HuH-7.5 (cell line): ENCODE measurements around the gene P2RX1.
"Not testable (repeated sequence)": the region's sequence is repeated elsewhere in the genome, so short reads cannot be mapped to it uniquely, and the experiment has no call there.

Source experiments
- DNase-seq: peaks from one replicate; pipeline ENCODE4 v3.0.0; 2011; ENCODE audit warnings: low spot score

The P2RX1 gene

DNA sequence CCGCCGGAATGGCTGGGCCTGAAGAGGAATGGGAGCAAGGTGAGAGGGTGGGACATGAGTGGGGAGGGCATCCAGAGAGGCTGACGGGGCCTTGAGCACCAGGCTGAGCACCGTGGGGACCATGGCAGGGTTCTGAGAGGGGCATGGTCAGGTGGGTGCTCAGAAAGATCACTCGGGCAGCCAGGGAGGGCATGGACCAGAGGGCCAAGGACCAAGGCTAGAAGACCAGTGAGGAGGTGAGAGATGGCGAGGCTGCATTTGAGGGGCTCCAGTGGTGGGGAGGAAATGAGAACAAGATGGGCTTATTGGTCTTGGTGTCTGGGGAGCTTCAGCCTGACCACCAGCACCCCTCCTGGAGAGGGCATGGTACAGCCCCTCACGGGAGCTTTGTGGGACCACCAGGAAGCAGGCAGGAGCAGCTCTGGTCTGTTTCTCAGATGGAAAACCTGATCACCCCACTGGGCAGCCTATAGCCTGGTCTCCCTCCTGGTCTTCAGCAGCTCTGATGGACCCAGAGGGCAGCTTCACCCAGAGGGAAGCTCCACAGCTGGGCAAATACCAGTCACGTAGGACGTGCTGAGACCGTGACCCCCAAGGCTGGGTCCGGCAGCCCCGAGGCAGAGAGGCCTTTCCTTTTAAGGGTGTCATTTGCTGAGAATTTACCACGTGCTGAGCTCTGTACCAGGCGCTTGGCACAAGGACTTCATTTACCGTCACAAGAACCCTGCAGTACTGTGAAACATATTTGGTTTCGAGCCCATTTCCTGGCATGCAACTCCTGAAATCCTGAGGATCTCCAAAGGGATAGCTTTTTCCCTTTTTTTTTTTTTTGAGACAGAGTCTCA lies 58.8 kb downstream of the P2RX1 start:
- DNase-seq, result no peak

DNA sequence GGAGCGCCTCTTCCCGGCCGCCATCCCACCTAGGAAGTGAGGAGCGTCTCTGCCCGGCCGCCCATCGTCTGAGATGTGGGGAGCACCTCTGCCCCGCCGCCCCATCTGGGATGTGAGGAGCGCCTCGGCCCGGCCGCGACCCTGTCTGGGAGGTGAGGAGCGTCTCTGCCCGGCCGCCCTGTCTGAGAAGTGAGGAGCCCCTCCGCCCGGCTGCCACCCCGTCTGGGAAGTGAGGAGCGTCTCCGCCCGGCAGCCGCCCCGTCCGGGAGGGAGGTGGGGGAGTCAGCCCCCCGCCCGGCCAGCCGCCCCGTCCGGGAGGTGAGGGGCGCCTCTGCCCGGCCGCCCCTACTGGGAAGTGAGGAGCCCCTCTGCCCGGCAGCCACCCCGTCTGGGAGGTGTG lies 62.1 kb downstream of the P2RX1 start:
- DNase-seq, result not testable (repeated sequence)

DNA sequence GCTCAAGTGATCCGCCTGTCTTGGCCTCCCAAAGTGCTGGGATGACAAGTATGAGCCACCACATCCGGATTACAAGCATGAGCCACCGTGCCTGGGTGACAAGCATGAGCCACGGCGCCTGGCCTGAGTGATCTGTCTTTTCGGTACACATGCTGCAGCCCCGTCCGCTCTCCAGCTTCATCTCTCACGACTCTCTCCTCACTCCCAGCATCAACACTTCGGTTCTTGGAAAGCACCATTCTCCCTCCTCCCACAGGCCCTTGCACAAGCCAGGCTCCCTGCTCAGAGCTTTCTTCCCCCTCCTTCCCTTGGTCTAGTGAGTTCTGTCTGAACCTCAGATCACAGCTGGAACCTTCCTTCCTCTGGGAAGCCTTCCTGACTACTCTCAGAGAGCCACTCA lies 63.7 kb downstream of the P2RX1 start:
- DNase-seq, result no peak

DNA sequence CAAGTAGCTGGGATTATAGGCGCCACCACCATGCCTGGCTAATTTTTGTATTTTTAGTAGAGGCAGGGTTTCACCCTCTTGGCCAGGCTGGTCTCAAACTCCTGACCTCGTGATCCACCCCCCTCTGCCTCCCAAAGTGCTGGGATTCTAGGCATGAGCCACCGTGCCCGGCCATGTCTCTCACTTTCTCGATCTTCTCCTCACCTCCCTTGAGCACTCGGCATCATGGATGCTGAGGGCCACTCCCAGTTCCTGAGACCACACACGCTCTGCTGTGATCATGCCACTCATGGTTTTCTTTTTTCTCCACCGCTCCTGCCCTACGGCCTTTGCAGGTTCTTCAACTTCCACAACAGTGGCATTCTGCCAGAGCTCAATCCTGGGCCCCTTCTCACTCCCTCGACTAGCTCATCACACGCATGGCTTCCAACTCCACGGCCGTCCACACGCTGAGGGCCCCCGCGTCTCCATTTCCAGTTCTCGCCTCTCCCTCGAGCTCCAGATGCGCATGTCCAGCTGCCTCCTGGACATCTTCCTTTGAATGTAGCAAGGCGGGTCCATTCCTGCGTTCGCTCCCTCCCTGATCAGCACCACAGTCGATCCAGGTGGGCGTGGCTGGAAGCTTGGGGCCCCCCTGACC lies 64.7 kb downstream of the P2RX1 start:
- no peak for DNase-seq

DNA sequence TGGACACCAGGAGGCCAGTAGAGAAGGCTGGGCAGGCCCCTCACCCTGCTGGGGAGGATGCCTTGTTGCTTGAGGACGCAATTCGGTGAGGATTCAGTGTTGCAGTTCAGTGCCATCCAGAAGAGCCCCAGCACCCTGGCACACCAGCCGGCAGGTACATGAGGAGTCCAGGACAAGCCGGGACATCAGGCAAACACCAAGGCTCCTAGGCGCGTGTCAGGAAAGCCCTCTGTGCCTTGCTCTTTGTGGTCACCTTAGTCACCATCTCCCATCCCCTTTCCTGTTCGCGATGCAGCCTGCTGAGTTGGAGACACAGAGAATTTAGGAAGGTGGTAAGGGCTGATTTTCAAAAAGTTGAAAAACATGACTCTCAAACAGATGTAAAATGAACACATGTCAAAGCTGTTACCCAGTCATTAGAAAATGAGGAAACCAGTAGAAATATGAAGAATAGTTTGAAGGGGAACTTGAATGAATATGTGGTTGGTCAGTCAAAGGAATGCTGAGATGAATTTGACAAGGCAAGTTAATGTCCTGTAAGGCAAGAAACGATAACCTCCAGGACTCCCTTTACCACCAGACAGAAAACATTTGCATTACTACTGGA lies 67.9 kb downstream of the P2RX1 start:
- no peak for DNase-seq

DNA sequence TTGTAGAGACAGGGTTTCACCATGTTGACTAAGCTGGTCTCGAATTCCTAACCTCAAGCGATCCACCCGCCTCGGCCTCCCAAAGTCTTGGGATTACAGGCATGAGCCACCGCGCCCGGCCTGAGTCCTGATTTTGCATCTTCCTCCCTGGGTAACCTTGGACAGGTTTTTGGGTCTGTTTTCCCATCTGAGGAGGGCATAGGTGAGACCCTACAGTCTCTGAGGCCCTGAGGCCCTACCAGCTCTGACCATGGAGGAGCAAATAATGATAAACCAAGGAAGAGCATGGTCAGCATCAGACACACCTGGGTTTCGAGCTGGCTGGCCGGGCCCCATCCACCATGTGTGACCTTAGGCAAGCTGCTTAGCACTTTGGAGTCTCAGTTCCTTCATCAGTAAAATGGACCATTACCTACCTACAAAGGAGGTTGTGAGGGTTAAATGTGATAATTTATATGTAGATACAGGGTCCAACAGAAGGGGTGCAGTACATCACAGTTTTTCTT lies 69.0 kb downstream of the P2RX1 start:
- DNase-seq, result no peak
